Activated CD8-positive, alpha-beta memory T cell treated with anti-CD3 and anti-CD28 coated beads for 36 hours (primary cell): ENCODE measurements around the gene NFE2. TPM values are rescaled to one million over a fixed set of nuclear protein-coding genes. Genes with fewer than 3 reads are reported as not detected.

Experiments used
- CTCF ChIA-PET: fragments of 350-600 bp; sonication (Branson Sonifier 250); formaldehyde crosslinking; loops from one replicate; lab custom pipeline; 2021; ENCODE audit warnings: antibody characterized with exemption; lab: Charles Lee
- POLR2A ChIA-PET: fragments of 350-600 bp; sonication (Branson Sonifier 250); formaldehyde crosslinking; loops from one replicate; lab custom pipeline; 2021; ENCODE audit warnings: antibody characterized with exemption; lab: Charles Lee
- total RNA-seq, 2 experiments: library from RNA; stranded (reverse); gene quantifications; one replicate each; pipeline ENCODE4 v1.2.3, GENCODE V29; 2021

The NFE2 gene
- total RNA-seq: not detected

DNA sequence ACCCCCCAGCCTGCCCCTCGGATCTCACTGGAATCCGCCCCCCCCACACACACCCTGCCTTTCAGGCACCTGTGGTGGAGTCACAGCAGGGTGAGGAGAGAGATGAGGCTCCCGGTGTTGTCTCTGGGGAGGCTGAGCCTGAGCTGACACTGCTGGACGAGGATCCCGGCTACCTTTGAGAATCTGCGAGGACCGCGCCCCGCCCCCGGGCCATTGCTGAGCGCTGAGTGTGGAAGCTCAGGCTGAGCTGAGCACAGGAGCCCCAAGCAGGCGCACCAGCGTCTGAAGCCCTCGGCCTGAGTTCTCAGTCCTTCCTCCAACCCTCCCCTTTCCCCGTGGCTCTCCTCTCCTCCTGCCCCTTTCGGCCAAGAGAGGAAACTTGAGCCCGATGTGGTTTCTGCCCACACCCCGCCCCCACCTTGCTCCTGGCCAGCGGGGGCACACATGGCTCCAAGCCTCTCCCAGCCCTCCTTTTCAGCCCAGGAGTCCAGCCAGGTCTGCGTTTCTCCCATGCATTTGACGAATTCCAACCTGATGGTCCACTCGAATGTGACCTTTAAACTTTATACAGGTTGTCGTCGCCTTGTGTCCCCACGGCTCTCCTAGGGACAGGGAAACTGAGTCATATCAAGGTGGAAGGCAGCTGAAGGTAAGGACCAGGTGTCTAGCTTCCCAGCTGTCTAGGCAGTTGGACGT is at the start of gene NFE2:
Gene NFE2 (minus strand): TSS at position 284 of the 696 bp plus-strand sequence. CDS start 5,767 bp downstream, outside the sequence.
- ChIA-PET POLR2A (interaction anchor here (1.5 kb wide), 1 partner anchor 11 kb away, joined by 3 read pairs; no protein-coding TSS in a partner anchor), CTCF (interaction anchor here (1.6 to 3.1 kb wide), 2 partner anchors 23 to 79 kb away, joined by 4 to 15 read pairs; no protein-coding TSS in a partner anchor)

DNA sequence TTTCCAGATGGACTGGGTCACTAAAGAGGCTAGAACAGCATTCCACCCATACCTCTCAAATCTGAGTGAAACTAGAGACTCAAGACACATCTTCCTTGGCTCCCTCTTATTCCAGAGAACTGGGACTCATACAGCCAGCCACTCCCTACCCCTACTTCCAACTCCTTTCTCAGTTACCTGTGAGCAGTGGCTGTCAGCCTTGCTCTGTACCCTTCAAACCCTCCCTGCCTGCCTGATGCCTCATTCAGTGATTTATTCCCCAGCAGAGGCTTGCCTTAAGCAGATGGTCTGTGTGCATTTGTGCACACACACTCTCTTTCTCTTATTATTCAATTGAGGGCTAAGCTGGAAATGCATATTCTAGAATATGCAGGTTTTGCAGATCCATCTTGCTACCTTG is 48.9 kb upstream of the NFE2 start:
- ChIA-PET CTCF (interaction anchor here (1.0 to 1.8 kb wide), 4 partner anchors 14 to 142 kb away, joined by 3 to 5 read pairs (median 4); no protein-coding TSS in a partner anchor), POLR2A (interaction anchor here (0.7 kb wide), 1 partner anchor 158 kb away, joined by 5 read pairs; no protein-coding TSS in a partner anchor)

DNA sequence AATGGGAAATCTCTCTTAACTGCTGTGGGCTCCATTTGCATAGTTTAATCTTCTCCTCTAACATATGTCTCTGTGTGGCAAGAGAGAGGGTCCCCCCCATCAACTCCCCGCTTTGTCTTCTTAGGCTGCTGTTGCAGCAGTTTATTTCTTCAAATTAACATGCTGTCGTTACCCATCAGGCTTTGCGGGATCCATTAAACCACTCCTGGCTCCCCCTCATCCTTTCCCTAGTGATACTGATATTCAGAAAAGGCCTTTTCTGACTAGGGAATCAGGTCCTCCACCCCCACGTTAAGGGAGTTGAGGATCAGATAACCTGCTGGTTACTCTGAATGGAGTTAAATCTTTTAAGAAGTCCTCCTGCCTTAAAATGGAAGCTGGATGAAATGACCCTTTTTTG is 48.2 kb upstream of the NFE2 start:
- ChIA-PET POLR2A (no interaction called here), CTCF (no interaction called here)

DNA sequence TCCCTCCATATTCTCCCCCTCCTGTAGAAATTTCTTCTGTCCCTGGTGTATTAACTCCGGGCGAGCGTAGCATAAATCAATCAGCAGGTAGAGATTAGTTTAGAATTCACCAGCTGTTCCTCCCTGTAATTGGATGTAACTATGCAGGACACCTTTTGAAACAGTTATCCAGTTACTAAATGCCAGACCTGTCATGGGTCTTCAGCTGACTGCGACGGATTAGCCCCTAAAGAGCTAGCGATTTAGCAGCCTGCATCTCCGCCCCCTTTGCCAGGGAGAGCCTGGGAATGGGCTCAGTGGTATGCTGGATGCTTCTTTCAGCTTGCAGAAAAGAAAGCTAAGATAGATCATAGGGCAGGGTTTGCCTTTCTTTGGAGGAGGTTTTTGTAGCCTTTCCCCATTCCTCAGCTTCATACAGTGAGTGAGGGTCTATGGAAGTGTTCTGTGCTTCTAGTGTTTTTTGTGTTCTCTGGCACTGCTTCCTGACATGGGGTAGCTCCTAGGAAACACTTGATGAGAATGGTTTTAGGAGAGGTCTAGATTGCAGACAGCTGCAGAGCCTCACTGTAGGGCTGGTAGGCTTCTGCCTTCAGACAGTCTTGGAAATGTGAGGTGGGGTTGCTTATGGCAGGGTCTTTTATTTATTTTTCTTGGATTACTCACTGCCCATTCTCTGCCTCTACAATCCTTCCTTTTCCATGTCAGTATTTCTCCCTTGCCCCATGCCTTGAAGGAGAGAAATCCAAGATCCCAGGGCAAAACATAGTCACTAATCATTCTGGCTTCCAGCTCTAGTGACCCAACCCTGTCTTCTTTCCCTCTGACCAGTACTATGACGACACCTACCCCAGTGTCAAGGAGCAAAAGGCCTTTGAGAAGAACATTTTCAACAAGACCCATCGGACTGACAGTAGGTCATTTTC is 40.8 kb upstream of the NFE2 start:
- POLR2A ChIA-PET: no interaction called here
- CTCF ChIA-PET: interaction anchor here (1.1 to 1.4 kb wide), 2 partner anchors 38 to 121 kb away, joined by 3 read pairs; no protein-coding TSS in a partner anchor

DNA sequence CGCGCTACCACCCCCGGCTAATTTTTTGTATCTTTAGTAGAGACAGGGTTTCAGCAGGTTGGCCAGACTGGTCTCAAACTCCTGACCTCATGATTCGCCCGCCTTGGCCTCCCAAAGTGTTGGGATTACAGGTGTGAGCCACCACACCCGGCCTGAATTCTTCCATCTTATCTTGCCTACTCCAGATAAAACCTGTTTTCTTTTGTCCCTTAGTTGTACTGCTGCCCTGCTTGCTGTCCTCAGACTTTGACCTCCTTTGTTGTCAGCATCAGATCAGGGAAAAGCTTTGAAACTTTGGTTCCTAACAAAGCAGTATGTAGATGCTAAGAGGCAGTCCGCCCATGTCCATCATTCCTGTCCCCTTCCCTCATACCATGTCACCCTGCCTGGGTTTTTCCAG is 40.0 kb upstream of the NFE2 start:
- CTCF ChIA-PET: interaction anchor here (1.4 kb wide), 1 partner anchor 120 kb away, joined by 3 read pairs; no protein-coding TSS in a partner anchor
- POLR2A ChIA-PET: no interaction called here

DNA sequence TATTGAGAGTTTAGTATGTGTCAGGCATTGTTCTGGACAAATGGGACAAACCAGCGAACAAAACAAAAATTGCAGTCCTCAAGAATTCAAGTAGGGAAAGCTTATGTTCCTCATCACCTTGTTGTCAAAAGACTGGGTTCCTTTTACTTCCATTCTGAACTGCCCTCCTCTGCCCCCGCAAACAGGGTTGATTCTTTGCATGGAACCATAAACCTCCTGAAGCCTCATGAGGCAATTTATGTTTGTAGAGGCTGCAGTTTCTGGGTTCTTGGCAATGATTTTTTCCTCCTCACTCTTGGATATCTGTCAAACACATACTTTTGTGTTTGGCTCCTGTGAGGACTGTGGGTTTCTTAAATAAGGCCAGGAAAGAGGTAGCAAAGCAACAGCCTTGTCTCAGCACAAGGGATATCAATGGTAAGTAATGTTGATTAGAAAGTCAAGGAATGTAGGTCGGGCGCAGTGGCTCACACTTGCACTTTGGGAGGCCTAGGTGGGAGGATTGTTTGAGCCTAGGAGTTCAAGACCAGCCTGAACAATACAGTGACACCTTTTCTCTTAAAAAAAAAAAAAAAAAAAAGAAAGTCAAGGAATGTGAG is 38.0 kb upstream of the NFE2 start:
- ChIA-PET CTCF (no interaction called here), POLR2A (no interaction called here)

DNA sequence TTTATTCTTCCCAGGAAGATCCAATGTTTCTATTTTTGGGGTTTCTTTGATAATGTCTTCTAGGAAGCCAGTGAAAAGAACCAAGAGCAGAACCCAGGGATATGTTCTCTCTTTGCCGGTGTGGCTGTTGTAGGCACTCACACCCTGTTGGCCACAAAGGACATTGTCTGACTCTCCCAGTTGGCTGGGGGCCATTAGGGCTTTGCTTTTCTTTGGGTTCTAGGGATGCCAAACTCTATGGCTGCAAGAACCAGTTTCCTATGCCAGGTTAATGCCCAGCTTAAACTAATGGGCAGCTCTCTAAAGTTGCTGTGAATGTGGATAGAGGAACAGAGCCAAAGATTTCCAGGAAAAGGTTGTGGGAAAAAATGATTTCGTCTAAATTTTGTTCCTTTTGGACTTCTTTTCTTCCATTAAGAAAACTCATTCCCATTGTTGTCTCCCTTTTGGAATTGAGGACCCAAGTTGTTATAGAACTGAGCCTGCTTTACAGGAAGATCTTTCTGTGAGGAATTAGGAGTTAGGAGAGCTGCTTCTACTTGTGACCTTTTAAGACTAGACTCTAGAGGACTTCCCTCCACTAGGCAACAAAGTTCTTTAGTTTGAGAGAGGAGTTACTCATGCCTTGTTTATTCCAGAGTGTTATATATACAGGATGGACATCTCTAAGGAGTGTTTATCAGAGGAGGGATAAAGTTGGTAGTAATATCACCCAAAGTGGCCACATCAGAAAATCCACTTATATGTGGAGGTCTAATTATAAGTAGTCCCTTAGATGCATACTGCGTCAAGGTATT is 37.2 kb upstream of the NFE2 start:
- ChIA-PET POLR2A (interaction anchor here (0.5 kb wide), 1 partner anchor 25 kb away, joined by 3 read pairs; no protein-coding TSS in a partner anchor), CTCF (interaction anchor here (0.8 to 3.4 kb wide), 3 partner anchors 30 to 112 kb away, joined by 3 to 10 read pairs (median 7); no protein-coding TSS in a partner anchor)

DNA sequence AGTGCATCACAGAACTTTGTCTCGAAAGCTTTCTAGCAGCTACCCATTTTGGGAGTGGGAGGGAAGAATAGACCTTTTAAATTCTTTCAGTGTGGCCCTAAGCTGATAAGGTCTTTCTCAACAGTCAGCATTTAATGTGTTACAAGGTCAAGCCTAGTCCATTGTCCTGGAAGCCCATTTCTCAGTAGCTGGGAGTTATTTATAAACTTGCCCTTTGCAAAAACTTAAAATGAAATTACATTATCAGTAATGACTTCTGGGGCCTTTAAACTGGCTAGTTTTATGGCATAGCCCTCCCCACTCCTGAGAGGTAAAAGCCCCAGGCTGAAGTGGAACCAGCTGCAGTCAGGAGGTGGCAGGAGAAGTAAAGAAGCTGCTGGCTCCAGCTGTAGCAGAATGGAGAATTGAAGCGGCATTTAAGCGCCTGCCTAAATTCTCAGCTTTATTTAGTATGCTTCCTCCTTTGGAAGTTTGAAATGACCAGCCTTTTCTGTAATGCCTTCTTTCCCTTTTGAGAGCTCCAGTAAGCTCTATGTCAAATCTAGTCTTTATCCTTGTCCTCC is 36.5 kb upstream of the NFE2 start:
- ChIA-PET POLR2A (no interaction called here), CTCF (interaction anchor here (0.7 to 3.4 kb wide), 6 partner anchors 13 to 319 kb away, joined by 3 to 10 read pairs (median 4); no protein-coding TSS in a partner anchor)

DNA sequence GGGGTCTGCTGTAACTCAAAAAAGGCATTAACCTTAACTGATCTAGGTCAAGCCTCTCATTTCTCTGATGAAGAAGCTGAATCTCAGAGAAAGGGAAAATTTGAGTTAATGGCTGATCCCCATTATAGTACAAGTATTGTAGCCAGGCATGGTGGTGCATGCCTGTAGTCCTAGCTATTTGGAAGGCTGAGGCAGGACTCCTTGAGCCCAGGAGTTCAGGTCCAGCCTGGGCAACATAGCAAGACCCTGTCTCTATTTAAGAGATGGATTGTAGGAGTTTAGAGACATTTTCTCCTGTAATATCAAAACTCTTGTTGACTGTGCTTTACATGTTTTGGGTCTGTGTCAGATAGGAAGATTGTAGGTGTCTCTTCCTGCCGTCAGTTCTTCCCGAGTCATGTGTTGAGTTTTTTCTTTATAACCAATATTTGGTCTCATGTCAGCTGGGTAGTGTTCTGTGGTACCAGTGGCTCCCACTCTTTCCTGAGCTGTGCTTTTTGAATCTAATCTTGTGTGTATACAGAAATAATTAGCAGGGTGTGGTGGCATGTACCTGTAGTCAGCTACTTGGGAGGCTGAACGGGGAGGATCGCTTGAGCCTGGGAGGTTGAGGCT is 32.7 kb upstream of the NFE2 start:
- POLR2A ChIA-PET: interaction anchor here (0.6 kb wide), 1 partner anchor 30 kb away, joined by 4 read pairs; no protein-coding TSS in a partner anchor
- CTCF ChIA-PET: interaction anchor here (0.6 to 1.8 kb wide), 5 partner anchors 9 to 81 kb away, joined by 3 to 5 read pairs (median 3); partner anchors contain the start of gene COPZ1

DNA sequence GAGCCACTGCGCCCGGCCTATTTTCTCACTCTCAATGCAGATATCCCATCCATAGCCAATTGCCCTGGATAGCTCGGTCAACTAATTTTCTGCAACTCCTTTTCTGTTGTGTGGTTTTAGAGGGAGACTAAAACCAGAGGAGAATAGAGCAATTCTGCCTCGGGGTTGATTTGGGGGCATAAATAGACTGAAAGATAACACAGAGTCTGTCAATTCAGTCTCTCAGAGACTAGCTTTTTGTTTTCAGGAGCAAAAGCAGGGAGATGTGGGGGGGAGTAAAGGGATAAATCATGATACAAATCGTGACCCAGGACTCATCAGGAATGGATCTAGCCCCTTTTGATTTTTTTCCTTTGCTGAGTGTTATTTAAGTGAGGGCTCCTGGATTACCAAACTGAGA is 30.6 kb upstream of the NFE2 start:
- POLR2A ChIA-PET: interaction anchor here (0.6 kb wide), 1 partner anchor 13 kb away, joined by 3 read pairs; no protein-coding TSS in a partner anchor

DNA sequence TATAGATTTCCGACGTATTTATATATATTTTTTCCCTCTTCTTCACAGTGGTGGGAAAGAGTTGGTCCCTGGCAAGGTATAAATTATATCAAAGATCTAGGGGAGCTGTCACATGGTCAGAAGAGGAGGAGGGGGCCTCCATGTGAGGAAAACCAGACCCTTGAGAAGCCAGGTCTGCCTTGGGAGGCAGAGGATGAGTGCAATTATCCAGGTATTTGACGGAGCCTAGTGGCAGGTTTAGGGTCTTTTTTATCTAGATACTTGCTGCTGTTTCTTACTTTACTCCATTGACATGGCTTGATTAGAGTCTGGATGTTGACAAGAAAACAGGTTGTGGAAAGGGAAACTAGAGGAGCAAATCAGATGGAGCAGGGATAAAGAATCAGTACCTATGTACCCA is 29.6 kb upstream of the NFE2 start:
- CTCF ChIA-PET: no interaction called here
- POLR2A ChIA-PET: no interaction called here

More for the DNA sequence above, 30.6 kb upstream of the NFE2 start:
- CTCF ChIA-PET: interaction anchor here (1.8 kb wide), 1 partner anchor 79 kb away, joined by 5 read pairs; no protein-coding TSS in a partner anchor

DNA sequence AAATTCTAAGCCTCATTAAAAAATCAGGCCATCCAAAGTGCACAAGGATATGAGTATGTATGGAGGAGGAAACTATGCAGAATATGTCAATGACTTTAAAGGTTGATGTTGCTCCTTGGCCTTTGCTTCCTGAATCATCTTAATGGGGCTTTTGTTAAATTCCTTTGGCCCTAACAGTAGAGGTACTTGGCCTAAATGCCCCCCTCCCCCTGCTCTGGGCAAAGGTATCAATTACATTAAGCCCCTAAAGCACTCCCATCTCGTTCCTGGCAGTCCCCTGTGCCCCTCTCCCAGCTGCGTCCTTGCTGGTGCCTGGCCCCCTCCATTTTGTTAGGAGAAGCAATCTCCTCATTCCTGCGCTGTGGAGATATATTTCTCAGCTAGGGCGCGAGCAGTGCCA is 28.9 kb upstream of the NFE2 start:
- POLR2A ChIA-PET: no interaction called here
- CTCF ChIA-PET: no interaction called here

DNA sequence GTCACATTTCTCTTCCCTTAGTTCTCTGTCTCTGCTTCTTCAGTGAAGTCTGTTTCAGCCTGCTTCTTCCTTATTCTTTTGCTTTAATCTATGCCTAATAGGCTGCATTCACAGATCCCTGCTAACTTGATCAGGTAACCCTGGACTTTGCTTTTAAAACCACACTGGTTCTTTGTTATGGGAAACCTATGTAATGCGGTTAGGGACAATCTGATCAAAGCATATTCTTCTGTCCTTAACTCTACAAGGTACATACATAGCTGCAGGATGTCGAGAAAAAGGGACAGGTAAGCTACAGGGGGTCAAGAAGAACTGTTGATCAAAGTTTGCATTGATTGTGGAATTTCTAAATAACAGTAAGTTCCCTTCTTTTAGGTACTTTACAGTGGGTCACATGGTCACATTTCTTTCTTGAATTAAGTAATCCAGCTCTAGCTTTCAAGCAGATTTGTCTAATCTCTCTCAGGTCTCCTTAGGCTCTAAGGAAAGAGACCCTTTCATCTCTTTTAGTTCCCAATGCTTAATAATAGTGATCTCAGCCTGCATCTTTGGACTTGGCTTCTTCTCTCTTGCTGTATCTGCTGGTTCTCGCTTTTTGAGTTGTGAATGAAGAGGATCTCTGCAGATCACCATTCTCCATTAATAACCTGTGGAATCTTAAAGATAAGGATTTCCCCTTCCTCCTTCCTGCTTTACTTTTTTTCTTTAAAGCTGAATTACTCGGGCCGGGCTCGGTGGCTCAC is 28.0 kb upstream of the NFE2 start:
- POLR2A ChIA-PET: interaction anchor here (0.6 kb wide), 1 partner anchor 1834 kb away, joined by 3 read pairs; no protein-coding TSS in a partner anchor
- CTCF ChIA-PET: interaction anchor here (0.6 to 1.3 kb wide), 3 partner anchors 7 to 40 kb away, joined by 3 to 4 read pairs (median 3); no protein-coding TSS in a partner anchor

DNA sequence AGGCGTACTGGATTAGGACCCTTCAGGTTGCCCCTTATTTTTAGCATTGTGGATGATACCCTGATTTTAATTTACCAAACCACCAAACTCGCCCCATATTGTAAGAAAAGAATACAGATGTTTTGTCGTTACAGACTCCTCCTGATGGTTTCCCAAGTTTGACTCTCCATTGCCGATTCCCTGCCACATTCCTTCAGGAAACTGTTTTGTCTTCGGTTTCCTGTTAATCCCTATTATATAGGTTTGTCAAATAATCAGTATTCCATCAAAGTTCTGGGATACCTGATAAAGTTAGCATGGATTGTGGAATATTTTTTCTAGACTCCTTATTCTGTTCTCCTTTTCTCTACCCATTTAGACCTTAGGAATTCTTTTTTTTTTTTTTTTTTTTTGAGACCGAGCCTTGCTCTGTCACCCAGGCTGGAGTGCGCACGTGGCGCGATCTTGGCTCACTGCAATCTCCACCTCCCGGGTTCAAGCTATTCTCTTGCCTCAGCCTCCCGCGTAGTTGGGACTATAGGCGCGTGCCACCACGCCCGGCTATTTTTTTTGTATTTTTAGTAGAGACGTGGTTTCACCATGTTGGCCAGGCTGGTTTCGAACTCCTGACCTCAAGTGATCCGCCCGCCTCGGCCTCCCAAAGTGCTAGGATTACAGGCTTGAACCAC is 24.8 kb upstream of the NFE2 start:
- POLR2A ChIA-PET: interaction anchor here (1.0 to 1.5 kb wide), 3 partner anchors 34 to 45 kb away, joined by 4 to 8 read pairs (median 4); partner anchors contain the start of genes CBX5 and HNRNPA1
- CTCF ChIA-PET: interaction anchor here (0.7 to 2.4 kb wide), 9 partner anchors 8 to 157 kb away, joined by 3 to 13 read pairs (median 5); no protein-coding TSS in a partner anchor

DNA sequence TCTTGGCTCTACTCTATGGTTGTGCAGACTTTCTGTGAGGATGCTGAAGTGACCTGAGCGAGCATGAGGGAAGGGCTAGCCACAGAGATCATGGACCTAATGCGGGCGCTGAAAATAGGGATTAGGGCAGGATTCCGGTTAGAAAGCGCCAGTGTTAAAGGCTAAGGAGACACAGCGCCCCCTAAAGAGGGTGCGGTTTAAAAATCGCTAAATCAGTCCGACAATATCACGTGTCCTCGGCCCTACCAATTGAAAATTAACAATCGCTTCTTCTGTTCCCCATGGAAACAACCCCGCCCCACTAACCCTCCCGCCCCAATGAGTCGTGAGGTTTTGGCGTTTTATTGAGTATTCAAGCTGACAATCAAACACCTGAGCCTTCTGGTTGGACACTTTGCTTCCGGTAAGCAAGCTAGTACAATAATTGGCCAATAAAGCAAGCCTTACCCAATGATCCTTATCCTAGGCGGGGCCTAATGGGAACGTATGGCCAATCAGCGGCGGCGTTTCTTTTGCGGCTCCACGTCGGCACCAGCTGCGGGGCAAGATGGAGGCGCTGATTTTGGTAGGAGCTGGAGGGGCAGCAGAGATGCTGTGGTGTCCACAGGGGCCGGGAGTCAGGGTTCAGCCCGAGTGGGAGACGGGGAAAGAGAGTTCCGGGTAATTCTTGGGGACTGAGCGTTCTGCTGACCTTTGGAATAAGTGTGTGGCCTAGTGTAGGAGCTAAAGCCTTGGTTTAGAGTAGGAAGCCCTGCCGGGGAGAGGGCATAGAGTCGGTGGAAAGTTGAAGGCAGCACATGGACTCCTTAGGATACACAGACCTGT is 24.0 kb upstream of the NFE2 start, which contains the start of gene COPZ1:
Gene COPZ1 (plus strand): TSS at position 515 of the 825 bp plus-strand sequence. CDS start 33 bp downstream, at position 548.
- POLR2A ChIA-PET: interaction anchor here (1.0 to 1.5 kb wide), 3 partner anchors 34 to 45 kb away, joined by 4 to 8 read pairs (median 4); partner anchors contain the start of genes CBX5 and HNRNPA1
- CTCF ChIA-PET: interaction anchor here (0.6 to 2.4 kb wide), 15 partner anchors 8 to 1671 kb away, joined by 3 to 13 read pairs (median 5); partner anchors contain the start of gene NFE2
